SJSA1 (cell line): ENCODE data around the gene TACC2. TPM values are rescaled to one million over a fixed set of nuclear protein-coding genes. Genes with fewer than 3 reads are reported as not detected.
"Not testable (repeated sequence)": the region's sequence is repeated elsewhere in the genome, so short reads cannot be mapped to it uniquely, and the experiment has no call there.

Experiments used
- DNase-seq, 2 experiments: peaks; one replicate each; pipeline ENCODE4 v3.0.0-alpha.2; 2015 to 2020; ENCODE audit warnings: low spot score in 2 of 2, low read depth in 1 of 2
- H3K27ac ChIP-seq: fragments of 250-450 bp; sonication (Bioruptor Pico); 2 replicates; pipeline ENCODE4 v1.5.1; 2020; ENCODE audit warnings: mild to moderate bottlenecking, moderate library complexity
- H3K27me3 ChIP-seq: fragments of 250-450 bp; sonication (Bioruptor Pico); replicated peaks from 2 replicates; pipeline ENCODE4 v1.5.1; 2020; ENCODE audit warnings: mild to moderate bottlenecking, moderate library complexity
- H3K36me3 ChIP-seq: fragments of 250-450 bp; sonication (Bioruptor Pico); 2 replicates; pipeline ENCODE4 v1.5.1; 2020; ENCODE audit warnings: mild to moderate bottlenecking
- H3K4me1 ChIP-seq: fragments of 250-450 bp; sonication (Bioruptor Pico); replicated peaks from 2 replicates; pipeline ENCODE4 v1.6.1; 2021; ENCODE audit warnings: mild to moderate bottlenecking
- H3K4me3 ChIP-seq: fragments of 250-450 bp; sonication (Bioruptor Pico); 2 replicates; pipeline ENCODE4 v1.5.1; 2020; ENCODE audit warnings: mild to moderate bottlenecking
- H3K9me3 ChIP-seq: fragments of 250-450 bp; sonication (Bioruptor Pico); replicated peaks from 2 replicates; pipeline ENCODE4 v1.5.1; 2020; ENCODE audit warnings: mild to moderate bottlenecking
- total RNA-seq: library from RNA; depleted of rRNA; stranded (reverse); fragments of >200 nt; shearing (Covaris generic); gene quantifications from 2 replicates; pipeline ENCODE4 v1.2.3, GENCODE V29; 2014; rRNA removed

The TACC2 gene
- 4.9 and 11.2 TPM in 2 replicates for total RNA-seq

DNA sequence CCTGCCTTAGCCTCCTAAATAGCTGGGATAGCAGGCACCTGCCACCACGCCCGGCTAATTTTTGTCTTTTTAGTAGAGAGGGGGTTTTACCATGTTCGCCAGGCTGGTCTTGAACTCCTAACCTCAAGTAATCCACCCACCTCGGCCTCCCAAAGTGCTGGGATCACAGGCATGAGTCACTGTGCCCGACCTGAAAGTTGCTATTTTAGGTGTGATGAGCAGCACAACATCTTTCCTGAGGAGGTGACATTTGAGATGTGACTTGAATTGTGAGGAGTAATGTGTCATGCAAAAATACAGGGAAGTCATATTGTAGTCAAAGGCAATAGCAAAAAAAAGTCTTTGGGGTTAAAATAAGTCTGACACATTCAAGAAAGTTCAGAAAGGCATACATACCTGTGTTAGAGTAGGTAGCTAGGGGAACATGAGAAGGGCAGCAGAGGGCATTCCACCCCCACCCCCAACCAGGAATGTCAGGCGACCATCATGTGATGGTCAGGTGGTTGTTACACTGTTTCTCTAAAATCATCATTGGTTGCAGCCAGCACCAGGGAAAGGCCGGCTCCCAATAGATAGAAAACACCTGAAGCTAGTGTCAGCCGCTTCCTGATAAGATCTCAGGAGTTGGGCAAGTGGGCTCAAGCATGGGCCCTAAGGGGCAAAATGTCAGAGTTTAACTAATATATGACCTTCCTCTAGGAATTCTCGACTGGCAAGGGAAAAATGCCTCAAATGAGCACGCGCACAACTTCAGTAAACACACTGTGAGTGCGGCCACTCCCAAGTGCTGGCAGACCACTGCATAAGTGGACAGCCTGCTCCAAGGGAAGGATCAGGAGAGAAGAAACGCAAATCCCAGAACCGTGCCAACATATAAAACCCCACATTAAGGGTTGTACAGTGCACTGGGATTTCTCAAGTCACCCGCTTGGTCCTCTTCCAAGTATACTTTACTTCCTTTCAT is at the start of gene TACC2:
TACC2 (plus strand) TSS at position 803 of the 964 bp plus-strand sequence. CDS start 32,819 bp downstream, outside the sequence.
- DNase-seq: no peak
- H3K27me3 ChIP-seq: no peaks in the 10 kb centered on the region
- no peak within 1 kb of the TSS for H3K4me3 ChIP-seq
- H3K4me1 ChIP-seq: no peaks in the 10 kb centered on the region
- peaks cover 3% of the 10 kb centered on the region; the same call in 1 of the 2 replicates for H3K9me3 ChIP-seq
- no peaks in the 10 kb centered on the region for H3K36me3 ChIP-seq
- H3K27ac ChIP-seq: no peak within 1 kb of the TSS

GRCh38 chr10:121941532-121941931 is 47.4 kb upstream of the TACC2 start:
- H3K9me3 ChIP-seq: no peaks in the 10 kb centered on the region

GRCh38 chr10:121942749-121943416 is 46.1 kb upstream of the TACC2 start:
- H3K4me3 ChIP-seq: no peak overlapping the region
- H3K9me3 ChIP-seq: no peaks in the 10 kb centered on the region
- DNase-seq: no peak
- 0 out of 2 replicates have a peak, but pooled peaks cover 3% of the 10 kb centered on the region for H3K4me1 ChIP-seq
- H3K27ac ChIP-seq: no peak overlapping the region
- H3K27me3 ChIP-seq: no peaks in the 10 kb centered on the region
- no peaks in the 10 kb centered on the region for H3K36me3 ChIP-seq

More at GRCh38 chr10:121941532-121941931, 47.4 kb upstream of the TACC2 start:
- H3K4me1 ChIP-seq: 0 out of 2 replicates have a peak, but pooled peaks cover 3% of the 10 kb centered on the region
- no peak overlapping the region for H3K4me3 ChIP-seq
- DNase-seq: no peak
- no peaks in the 10 kb centered on the region for H3K27me3 ChIP-seq
- H3K27ac ChIP-seq: no peak overlapping the region
- no peaks in the 10 kb centered on the region for H3K36me3 ChIP-seq

GRCh38 chr10:121947343-121948330 is 41.3 kb upstream of the TACC2 start:
- H3K4me1 ChIP-seq: 0 out of 2 replicates have a peak, but pooled peaks cover 7% of the 10 kb centered on the region
- no peaks in the 10 kb centered on the region for H3K36me3 ChIP-seq
- no peak overlapping the region for H3K4me3 ChIP-seq
- no peaks in the 10 kb centered on the region for H3K9me3 ChIP-seq
- H3K27ac ChIP-seq: no peak overlapping the region
- no peak for DNase-seq
- H3K27me3 ChIP-seq: no peaks in the 10 kb centered on the region

- no peak overlapping the region for H3K4me3 ChIP-seq
- H3K27me3 ChIP-seq: no peaks in the 10 kb centered on the region
- H3K27ac ChIP-seq: no peak overlapping the region
- H3K36me3 ChIP-seq: no peaks in the 10 kb centered on the region
- H3K9me3 ChIP-seq: no peaks in the 10 kb centered on the region
- no peak for DNase-seq
- H3K4me1 ChIP-seq: 0 out of 2 replicates have a peak, but pooled peaks cover 4% of the 10 kb centered on the region
These were observed 39.9 kb upstream of the TACC2 start for GRCh38 chr10:121949049-121949448.

DNA sequence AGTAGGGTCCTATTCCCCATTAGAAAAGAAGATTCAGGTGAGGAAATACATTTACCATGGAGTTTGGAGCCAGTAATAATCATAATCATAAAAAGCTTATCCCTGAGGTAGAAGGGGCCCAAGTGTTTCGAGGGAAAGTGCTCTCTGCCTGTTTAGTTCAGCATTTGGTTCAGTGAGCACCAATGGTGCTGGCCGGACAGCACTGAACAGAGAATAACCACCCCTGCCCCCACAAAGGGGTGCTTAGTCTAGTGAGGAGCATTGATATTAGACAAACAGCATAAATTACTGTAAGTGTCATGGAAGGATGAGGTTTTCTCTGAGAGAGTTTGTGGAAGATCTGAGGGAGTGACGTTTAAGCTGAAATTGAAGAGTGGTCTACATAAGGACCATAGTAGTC is 39.5 kb upstream of the TACC2 start:
- DNase-seq: no peak
- no peaks in the 10 kb centered on the region for H3K9me3 ChIP-seq
- H3K27me3 ChIP-seq: no peaks in the 10 kb centered on the region
- H3K4me1 ChIP-seq: 0 out of 2 replicates have a peak, but pooled peaks cover 4% of the 10 kb centered on the region
- H3K27ac ChIP-seq: no peak overlapping the region
- no peak overlapping the region for H3K4me3 ChIP-seq
- no peaks in the 10 kb centered on the region for H3K36me3 ChIP-seq

GRCh38 chr10:121952226-121952625 is 36.7 kb upstream of the TACC2 start:
- Histone ChIP-seq H3K4me3 (no peak overlapping the region), H3K27ac (no peak overlapping the region), H3K36me3 (peaks cover 6% of the 10 kb centered on the region; the same call in 1 of the 2 replicates), H3K4me1 (peaks cover 11% of the 10 kb centered on the region; the same call in 1 of the 2 replicates), H3K9me3 (no peaks in the 10 kb centered on the region), H3K27me3 (no peaks in the 10 kb centered on the region)
- no peak for DNase-seq

DNA sequence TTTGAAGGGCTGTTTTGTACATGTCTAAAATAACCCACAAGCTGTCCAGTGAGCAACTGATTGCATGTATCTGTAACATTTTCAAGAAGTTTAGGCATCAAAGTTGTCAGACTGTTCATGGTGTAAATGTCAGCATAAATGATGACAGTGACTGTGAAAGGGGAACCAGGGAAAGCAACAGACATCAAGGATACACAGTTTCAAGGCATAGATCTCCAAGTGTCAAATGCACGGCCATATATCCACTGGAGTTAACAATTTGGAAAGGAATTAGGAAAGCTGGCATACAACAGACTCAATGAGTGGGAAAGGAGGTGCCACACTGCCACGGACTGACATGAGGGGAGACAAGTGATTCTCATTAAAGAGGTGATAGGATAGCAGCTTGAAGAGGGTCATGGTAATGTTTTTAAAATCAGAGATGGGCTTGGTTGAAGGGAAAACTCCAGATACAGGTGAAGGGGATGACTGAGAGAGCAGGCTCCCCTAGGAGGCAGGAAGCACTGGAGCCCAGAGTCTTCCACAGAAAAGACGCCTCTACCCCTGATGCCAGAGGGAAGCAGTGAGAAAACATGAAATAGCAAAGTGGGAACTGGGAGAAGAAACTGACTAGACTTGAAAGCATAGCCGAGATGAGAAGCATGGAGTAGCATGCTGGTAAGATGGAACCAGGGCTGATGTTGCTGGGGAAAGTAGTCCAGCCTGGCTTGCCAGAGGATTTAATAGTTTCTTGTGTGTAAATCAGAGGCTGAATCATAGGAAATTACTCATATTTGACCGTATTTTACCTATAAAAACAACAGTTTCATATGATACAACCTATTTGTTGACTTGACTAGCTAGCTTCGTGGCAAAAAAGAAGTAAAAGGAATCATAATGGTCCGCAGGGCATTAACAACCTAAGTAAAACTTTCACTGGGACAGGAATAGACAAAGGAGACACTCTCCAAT is 32.6 kb upstream of the TACC2 start:
- peaks cover 7% of the 10 kb centered on the region; the same call in 1 of the 2 replicates for H3K4me1 ChIP-seq
- no peak for DNase-seq
- no peak overlapping the region for H3K4me3 ChIP-seq
- H3K36me3 ChIP-seq: peaks cover 13% of the 10 kb centered on the region
- H3K27ac ChIP-seq: no peak overlapping the region
- H3K27me3 ChIP-seq: no peaks in the 10 kb centered on the region
- H3K9me3 ChIP-seq: no peaks in the 10 kb centered on the region

DNA sequence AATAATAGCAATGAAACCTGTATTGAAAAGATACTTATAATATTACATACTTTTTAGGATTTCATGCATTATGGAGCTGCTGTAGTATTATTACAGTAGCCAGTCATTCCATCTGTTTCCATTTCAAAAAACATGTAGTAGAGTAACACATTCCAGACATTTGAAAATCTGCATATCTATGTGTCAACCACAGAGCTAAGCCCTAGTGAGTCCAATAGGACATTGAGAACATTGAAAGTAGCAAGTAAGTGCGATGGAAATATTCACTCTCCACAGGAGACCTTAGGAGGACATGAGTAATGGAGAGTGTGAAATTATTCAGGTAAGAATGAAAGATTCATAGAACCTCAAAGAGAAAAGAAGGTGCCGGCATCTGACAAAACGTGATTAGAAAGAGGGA is 29.3 kb upstream of the TACC2 start:
- H3K27me3 ChIP-seq: no peaks in the 10 kb centered on the region
- no peak overlapping the region for H3K27ac ChIP-seq
- H3K9me3 ChIP-seq: no peaks in the 10 kb centered on the region
- no peak overlapping the region for H3K4me3 ChIP-seq
- peaks cover 13% of the 10 kb centered on the region for H3K36me3 ChIP-seq
- H3K4me1 ChIP-seq: peaks cover 7% of the 10 kb centered on the region; the same call in 1 of the 2 replicates
- DNase-seq: no peak

GRCh38 chr10:121961456-121961855 is 27.5 kb upstream of the TACC2 start:
- DNase-seq: no peak
- H3K4me3 ChIP-seq: no peak overlapping the region
- H3K27me3 ChIP-seq: no peaks in the 10 kb centered on the region

GRCh38 chr10:121965996-121966395 is 23.0 kb upstream of the TACC2 start:
- peaks cover 42% of the 10 kb centered on the region for H3K36me3 ChIP-seq
- H3K4me1 ChIP-seq: no peaks in the 10 kb centered on the region
- no peak overlapping the region for H3K27ac ChIP-seq
- H3K4me3 ChIP-seq: no peak overlapping the region
- H3K9me3 ChIP-seq: no peaks in the 10 kb centered on the region
- H3K27me3 ChIP-seq: no peaks in the 10 kb centered on the region
- no peak for DNase-seq

More at GRCh38 chr10:121961456-121961855, 27.5 kb upstream of the TACC2 start:
- Histone ChIP-seq H3K9me3 (no peaks in the 10 kb centered on the region), H3K36me3 (peaks cover 26% of the 10 kb centered on the region), H3K4me1 (peaks cover 6% of the 10 kb centered on the region; the same call in 1 of the 2 replicates), H3K27ac (no peak overlapping the region)

GRCh38 chr10:121969086-121969485 is 19.9 kb upstream of the TACC2 start:
- H3K36me3 ChIP-seq: peaks cover 47% of the 10 kb centered on the region
- H3K27ac ChIP-seq, H3K4me3 ChIP-seq, H3K27me3 ChIP-seq, H3K9me3 ChIP-seq, H3K4me1 ChIP-seq, DNase-seq: not testable (repeated sequence)
